Measurements from ENCODE around the gene WIPF1.
A peak's percentile ranks its signal among the peaks of the same experiment; 100 is the strongest.

WIPF1 gene

GRCh38 chr2:174597345-174598047 lies at the start of gene WIPF1:
WIPF1 (minus strand) TSS chr2:174597804; CDS start chr2:174585573, 12,231 bp downstream.
- Histone ChIP-seq H3K9me3 (ENCODE audit: control insufficient read depth in 2 of 2, low read length in 2 of 2) (no peaks in the 10 kb centered on the region), H3K27me3 (ENCODE audit: control insufficient read depth in 1 of 2, insufficient read depth in 2 of 2, low read length in 2 of 2) (no peaks in the 10 kb centered on the region), H3K36me3 (ENCODE audit: control insufficient read depth in 2 of 2, insufficient read depth in 2 of 2, low read length in 2 of 2) (no peaks in the 10 kb centered on the region), H3K4me3 (ENCODE audit: low read length in 2 of 2) (no peak within 1 kb of the TSS), H3K9ac (ENCODE audit: low read length in 2 of 2) (peak within 1 kb of the TSS in 1 of 2 donors; percentile 43), H3K4me1 (ENCODE audit: control insufficient read depth, insufficient read depth, low read length) (peaks cover 2% of the 10 kb centered on the region), H3K27ac (ENCODE audit: low read length) (peak within 1 kb of the TSS; percentile 25)

GRCh38 chr2:174645296-174645695 lies 47.7 kb upstream of the WIPF1 start:
- H3K9me3 ChIP-seq (ENCODE audit: control insufficient read depth in 2 of 2, low read length in 2 of 2), result peaks cover 3 to 11% of the 10 kb centered on the region in 2 donors
- no peak overlapping the region for H3K27ac ChIP-seq (ENCODE audit: low read length)
- H3K36me3 ChIP-seq (ENCODE audit: control insufficient read depth in 2 of 2, insufficient read depth in 2 of 2, low read length in 2 of 2), result no peaks in the 10 kb centered on the region
- no peak overlapping the region for H3K4me3 ChIP-seq (ENCODE audit: low read length in 2 of 2)
- no peaks in the 10 kb centered on the region for H3K27me3 ChIP-seq (ENCODE audit: control insufficient read depth in 1 of 2, insufficient read depth in 2 of 2, low read length in 2 of 2)
- no peak overlapping the region for H3K9ac ChIP-seq (ENCODE audit: low read length in 2 of 2)
- no peaks in the 10 kb centered on the region for H3K4me1 ChIP-seq (ENCODE audit: control insufficient read depth, insufficient read depth, low read length)

- H3K9ac ChIP-seq (ENCODE audit: low read length in 2 of 2), result no peak overlapping the region
- no peak overlapping the region for H3K4me3 ChIP-seq (ENCODE audit: low read length in 2 of 2)
- H3K9me3 ChIP-seq (ENCODE audit: control insufficient read depth in 2 of 2, low read length in 2 of 2), result peaks cover 3 to 9% of the 10 kb centered on the region in 2 donors
Measured at GRCh38 chr2:174644406-174644805, 46.8 kb upstream of the WIPF1 start.

GRCh38 chr2:174643356-174643755 lies 45.8 kb upstream of the WIPF1 start:
- no peak overlapping the region for H3K27ac ChIP-seq (ENCODE audit: low read length)
- no peak overlapping the region for H3K9ac ChIP-seq (ENCODE audit: low read length in 2 of 2)
- H3K4me1 ChIP-seq (ENCODE audit: control insufficient read depth, insufficient read depth, low read length), result no peaks in the 10 kb centered on the region
- no peaks in the 10 kb centered on the region for H3K36me3 ChIP-seq (ENCODE audit: control insufficient read depth in 2 of 2, insufficient read depth in 2 of 2, low read length in 2 of 2)
- no peaks in the 10 kb centered on the region for H3K27me3 ChIP-seq (ENCODE audit: control insufficient read depth in 1 of 2, insufficient read depth in 2 of 2, low read length in 2 of 2)
- H3K9me3 ChIP-seq (ENCODE audit: control insufficient read depth in 2 of 2, low read length in 2 of 2), result peaks cover 0 to 2% of the 10 kb centered on the region in 2 donors
- H3K4me3 ChIP-seq (ENCODE audit: low read length in 2 of 2), result no peak overlapping the region

More at GRCh38 chr2:174644406-174644805, 46.8 kb upstream of the WIPF1 start:
- no peak overlapping the region for H3K27ac ChIP-seq (ENCODE audit: low read length)
- no peaks in the 10 kb centered on the region for H3K36me3 ChIP-seq (ENCODE audit: control insufficient read depth in 2 of 2, insufficient read depth in 2 of 2, low read length in 2 of 2)
- no peaks in the 10 kb centered on the region for H3K27me3 ChIP-seq (ENCODE audit: control insufficient read depth in 1 of 2, insufficient read depth in 2 of 2, low read length in 2 of 2)
- H3K4me1 ChIP-seq (ENCODE audit: control insufficient read depth, insufficient read depth, low read length), result no peaks in the 10 kb centered on the region

- no peaks in the 10 kb centered on the region for H3K36me3 ChIP-seq (ENCODE audit: control insufficient read depth in 2 of 2, insufficient read depth in 2 of 2, low read length in 2 of 2)
- H3K27ac ChIP-seq (ENCODE audit: low read length), result no peak overlapping the region
- H3K27me3 ChIP-seq (ENCODE audit: control insufficient read depth in 1 of 2, insufficient read depth in 2 of 2, low read length in 2 of 2), result no peaks in the 10 kb centered on the region
- no peak overlapping the region for H3K9ac ChIP-seq (ENCODE audit: low read length in 2 of 2)
- peaks cover 0 to 2% of the 10 kb centered on the region in 2 donors for H3K9me3 ChIP-seq (ENCODE audit: control insufficient read depth in 2 of 2, low read length in 2 of 2)
- no peak overlapping the region for H3K4me3 ChIP-seq (ENCODE audit: low read length in 2 of 2)
- no peaks in the 10 kb centered on the region for H3K4me1 ChIP-seq (ENCODE audit: control insufficient read depth, insufficient read depth, low read length)
Measured at GRCh38 chr2:174641168-174641567, 43.6 kb upstream of the WIPF1 start.

- H3K9ac ChIP-seq (ENCODE audit: low read length in 2 of 2), result no peak overlapping the region
- no peak overlapping the region for H3K27ac ChIP-seq (ENCODE audit: low read length)
- no peaks in the 10 kb centered on the region for H3K36me3 ChIP-seq (ENCODE audit: control insufficient read depth in 2 of 2, insufficient read depth in 2 of 2, low read length in 2 of 2)
- no peak overlapping the region for H3K4me3 ChIP-seq (ENCODE audit: low read length in 2 of 2)
- H3K9me3 ChIP-seq (ENCODE audit: control insufficient read depth in 2 of 2, low read length in 2 of 2), result no peaks in the 10 kb centered on the region
- H3K4me1 ChIP-seq (ENCODE audit: control insufficient read depth, insufficient read depth, low read length), result peaks cover 23% of the 10 kb centered on the region
- no peaks in the 10 kb centered on the region for H3K27me3 ChIP-seq (ENCODE audit: control insufficient read depth in 1 of 2, insufficient read depth in 2 of 2, low read length in 2 of 2)
Measured at GRCh38 chr2:174636987-174637386, 39.4 kb upstream of the WIPF1 start.

- H3K27ac ChIP-seq (ENCODE audit: low read length), result no peak overlapping the region
Measured at GRCh38 chr2:174635776-174636404, 38.3 kb upstream of the WIPF1 start.

GRCh38 chr2:174635015-174635593 lies 37.5 kb upstream of the WIPF1 start:
- Histone ChIP-seq H3K9ac (ENCODE audit: low read length in 2 of 2) (no peak overlapping the region), H3K4me1 (ENCODE audit: control insufficient read depth, insufficient read depth, low read length) (peaks cover 25% of the 10 kb centered on the region), H3K4me3 (ENCODE audit: low read length in 2 of 2) (peak overlapping the region in 1 of 2 donors; percentile 54), H3K36me3 (ENCODE audit: control insufficient read depth in 2 of 2, insufficient read depth in 2 of 2, low read length in 2 of 2) (no peaks in the 10 kb centered on the region), H3K9me3 (ENCODE audit: control insufficient read depth in 2 of 2, low read length in 2 of 2) (no peaks in the 10 kb centered on the region), H3K27me3 (ENCODE audit: control insufficient read depth in 1 of 2, insufficient read depth in 2 of 2, low read length in 2 of 2) (no peaks in the 10 kb centered on the region), H3K27ac (ENCODE audit: low read length) (peak overlapping the region; percentile 47)

More at GRCh38 chr2:174635776-174636404, 38.3 kb upstream of the WIPF1 start:
- H3K4me3 ChIP-seq (ENCODE audit: low read length in 2 of 2), result no peak overlapping the region
- H3K9ac ChIP-seq (ENCODE audit: low read length in 2 of 2), result no peak overlapping the region
- H3K9me3 ChIP-seq (ENCODE audit: control insufficient read depth in 2 of 2, low read length in 2 of 2), result no peaks in the 10 kb centered on the region
- H3K36me3 ChIP-seq (ENCODE audit: control insufficient read depth in 2 of 2, insufficient read depth in 2 of 2, low read length in 2 of 2), result no peaks in the 10 kb centered on the region
- peaks cover 23% of the 10 kb centered on the region for H3K4me1 ChIP-seq (ENCODE audit: control insufficient read depth, insufficient read depth, low read length)
- H3K27me3 ChIP-seq (ENCODE audit: control insufficient read depth in 1 of 2, insufficient read depth in 2 of 2, low read length in 2 of 2), result no peaks in the 10 kb centered on the region

GRCh38 chr2:174634130-174635014 lies 36.8 kb upstream of the WIPF1 start:
- peaks cover 31% of the 10 kb centered on the region for H3K4me1 ChIP-seq (ENCODE audit: control insufficient read depth, insufficient read depth, low read length)
- peak overlapping the region; percentile 28 to 54 for H3K4me3 ChIP-seq (ENCODE audit: low read length in 2 of 2)
- no peaks in the 10 kb centered on the region for H3K27me3 ChIP-seq (ENCODE audit: control insufficient read depth in 1 of 2, insufficient read depth in 2 of 2, low read length in 2 of 2)
- peak overlapping the region; percentile 47 for H3K27ac ChIP-seq (ENCODE audit: low read length)
- H3K9me3 ChIP-seq (ENCODE audit: control insufficient read depth in 2 of 2, low read length in 2 of 2), result no peaks in the 10 kb centered on the region
- peak overlapping the region; percentile 40 to 55 for H3K9ac ChIP-seq (ENCODE audit: low read length in 2 of 2)
- H3K36me3 ChIP-seq (ENCODE audit: control insufficient read depth in 2 of 2, insufficient read depth in 2 of 2, low read length in 2 of 2), result no peaks in the 10 kb centered on the region

- H3K27me3 ChIP-seq (ENCODE audit: control insufficient read depth in 1 of 2, insufficient read depth in 2 of 2, low read length in 2 of 2), result no peaks in the 10 kb centered on the region
- peak overlapping the region; percentile 3 for H3K27ac ChIP-seq (ENCODE audit: low read length)
- H3K4me3 ChIP-seq (ENCODE audit: low read length in 2 of 2), result peak overlapping the region; percentile 27 to 54
- peaks cover 33% of the 10 kb centered on the region for H3K4me1 ChIP-seq (ENCODE audit: control insufficient read depth, insufficient read depth, low read length)
- peaks cover 0 to 2% of the 10 kb centered on the region in 2 donors for H3K36me3 ChIP-seq (ENCODE audit: control insufficient read depth in 2 of 2, insufficient read depth in 2 of 2, low read length in 2 of 2)
- H3K9ac ChIP-seq (ENCODE audit: low read length in 2 of 2), result peak overlapping the region; percentile 40 to 55
- H3K9me3 ChIP-seq (ENCODE audit: control insufficient read depth in 2 of 2, low read length in 2 of 2), result no peaks in the 10 kb centered on the region
Measured at GRCh38 chr2:174633623-174633930, 36.0 kb upstream of the WIPF1 start.
